Erythroblast (primary cell): ENCODE measurements around the gene CHSY1.

Experiments
- DNase-seq, 2 experiments: peaks; one replicate each; lab custom pipeline; 2025; lab: John Stamatoyannopoulos, UW
- GATA1 ChIP-seq: IDR thresholded peaks from 2 replicates; pipeline ENCODE4 v1.6.1; 2011; ENCODE audit warnings: low read depth, mild to moderate bottlenecking, control low read depth, low read length, moderate library complexity
- POLR2A ChIP-seq: IDR thresholded peaks from 2 replicates; pipeline ENCODE4 v1.6.1; 2011; ENCODE audit warnings: mild to moderate bottlenecking, low read length

CHSY1 gene

GRCh38 chr15:101189409-101190091 lies 62.3 kb downstream of the CHSY1 start:
- TF ChIP-seq POLR2A = no peak
- TF ChIP-seq GATA1 = no peak
- no peak for DNase-seq

GRCh38 chr15:101188637-101189408 lies 63.0 kb downstream of the CHSY1 start:
- DNase-seq = peak; percentile 35 to 77
- TF ChIP-seq GATA1 = no peak
- no peak for TF ChIP-seq POLR2A

GRCh38 chr15:101187820-101188636 lies 63.8 kb downstream of the CHSY1 start:
- TF ChIP-seq POLR2A = no peak
- no peak for TF ChIP-seq GATA1
- DNase-seq = peak; percentile 15 to 27

- no peak for DNase-seq
- TF ChIP-seq POLR2A (no peak), GATA1 (no peak)
Measured at GRCh38 chr15:101185770-101186169, 66.1 kb downstream of the CHSY1 start.

GRCh38 chr15:101185336-101185735 lies 66.5 kb downstream of the CHSY1 start:
- TF ChIP-seq POLR2A (no peak), GATA1 (no peak)
- DNase-seq = no peak

- DNase-seq = no peak
- TF ChIP-seq POLR2A (no peak), GATA1 (no peak)
Measured at GRCh38 chr15:101184830-101185229, 67.0 kb downstream of the CHSY1 start.

- TF ChIP-seq POLR2A (no peak), GATA1 (no peak)
- no peak for DNase-seq
Measured at GRCh38 chr15:101183931-101184305, 67.9 kb downstream of the CHSY1 start.

GRCh38 chr15:101183226-101183930 lies 68.5 kb downstream of the CHSY1 start:
- no peak for TF ChIP-seq GATA1
- TF ChIP-seq POLR2A = no peak
- DNase-seq = no peak

- TF ChIP-seq POLR2A = no peak
- TF ChIP-seq GATA1 = no peak
Measured at GRCh38 chr15:101182215-101182614, 69.6 kb downstream of the CHSY1 start.

GRCh38 chr15:101181349-101181748 lies 70.5 kb downstream of the CHSY1 start:
- TF ChIP-seq GATA1 (no peak), POLR2A (no peak)
- DNase-seq = no peak

More at GRCh38 chr15:101182215-101182614, 69.6 kb downstream of the CHSY1 start:
- no peak for DNase-seq

- DNase-seq = peak; percentile 39 to 74
- TF ChIP-seq POLR2A = no peak
- TF ChIP-seq GATA1 = no peak
Measured at GRCh38 chr15:101180620-101181307, 71.1 kb downstream of the CHSY1 start.

- DNase-seq = no peak
- TF ChIP-seq POLR2A (no peak), GATA1 (no peak)
Measured at GRCh38 chr15:101179341-101180153, 72.3 kb downstream of the CHSY1 start.
